ENCODE data around the gene CCDC17.

Gene CCDC17

GRCh38 chr1:45574105-45574626 is 49.7 kb downstream of the CCDC17 start:
- DNase-seq = no peak

- DNase-seq = no peak
Measured at GRCh38 chr1:45573231-45573804, 50.5 kb downstream of the CCDC17 start.

- no peak for DNase-seq
Measured at GRCh38 chr1:45570631-45571030, 53.2 kb downstream of the CCDC17 start.

Data from activated T-cell treated with anti-CD3 and anti-CD28 coated beads for 4 hours (primary cell).